Keratinocyte (primary cell): ENCODE results near the gene NAAA.

Experiments used
- EZH2 ChIP-seq: IDR thresholded peaks from one replicate; pipeline ENCODE4 v1.6.1; 2012; ENCODE audit warnings: inconsistent platforms, mild to moderate bottlenecking, low read length, moderate library complexity
- TF ChIP-seq, protein P1 (sequence below), 3 experiments: IDR thresholded peaks in 1 of 3; conservative IDR thresholded peaks in 1 of 3; optimal IDR thresholded peaks in 1 of 3; 2 replicates in 2 of 3; 3 replicates in 1 of 3; pipeline versions ENCODE3 to v1.5.1; 2011; ENCODE audit warnings: low read length in 3 of 3, mild to moderate bottlenecking in 3 of 3, moderate library complexity in 2 of 3, control low read depth in 1 of 3, inconsistent platforms in 1 of 3; ENCODE audit not compliant: insufficient read depth in 2 of 3; ENCODE audit errors: extremely low read depth in 1 of 3

DNA sequence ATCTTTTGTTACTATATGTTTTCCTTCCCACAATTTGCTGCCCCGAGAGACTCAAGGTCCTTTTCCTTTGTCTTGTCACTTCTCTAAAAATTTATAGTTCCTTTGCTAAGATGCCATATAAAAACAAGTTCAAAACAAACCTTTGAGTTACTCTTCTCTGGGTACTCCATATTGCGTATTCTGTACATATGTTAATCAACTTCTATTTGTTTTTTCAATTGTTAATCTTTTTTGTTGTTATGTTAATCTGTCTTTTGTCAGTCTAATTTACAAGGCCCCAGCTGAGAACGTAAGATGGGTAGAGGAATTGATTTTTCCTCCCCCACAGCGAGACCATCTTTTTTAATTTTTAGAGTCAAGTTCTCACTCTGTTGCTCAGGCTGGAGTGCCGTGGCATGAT lies 31.4 kb downstream of the NAAA start:
- no peak for TF ChIP-seq EZH2
- TF ChIP-seq, protein P1, sequence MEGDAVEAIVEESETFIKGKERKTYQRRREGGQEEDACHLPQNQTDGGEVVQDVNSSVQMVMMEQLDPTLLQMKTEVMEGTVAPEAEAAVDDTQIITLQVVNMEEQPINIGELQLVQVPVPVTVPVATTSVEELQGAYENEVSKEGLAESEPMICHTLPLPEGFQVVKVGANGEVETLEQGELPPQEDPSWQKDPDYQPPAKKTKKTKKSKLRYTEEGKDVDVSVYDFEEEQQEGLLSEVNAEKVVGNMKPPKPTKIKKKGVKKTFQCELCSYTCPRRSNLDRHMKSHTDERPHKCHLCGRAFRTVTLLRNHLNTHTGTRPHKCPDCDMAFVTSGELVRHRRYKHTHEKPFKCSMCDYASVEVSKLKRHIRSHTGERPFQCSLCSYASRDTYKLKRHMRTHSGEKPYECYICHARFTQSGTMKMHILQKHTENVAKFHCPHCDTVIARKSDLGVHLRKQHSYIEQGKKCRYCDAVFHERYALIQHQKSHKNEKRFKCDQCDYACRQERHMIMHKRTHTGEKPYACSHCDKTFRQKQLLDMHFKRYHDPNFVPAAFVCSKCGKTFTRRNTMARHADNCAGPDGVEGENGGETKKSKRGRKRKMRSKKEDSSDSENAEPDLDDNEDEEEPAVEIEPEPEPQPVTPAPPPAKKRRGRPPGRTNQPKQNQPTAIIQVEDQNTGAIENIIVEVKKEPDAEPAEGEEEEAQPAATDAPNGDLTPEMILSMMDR (optimal IDR thresholded peaks at IDR 0.05 in 1 of 3, IDR thresholded peaks at IDR 0.05 in 1 of 3, conservative IDR thresholded peaks at IDR 0.05 in 1 of 3; ENCODE audit: extremely low read depth in 1 of 3, insufficient read depth in 2 of 3, low read length in 3 of 3), result no peak
